HepG2 (cell line): ENCODE measurements around the gene ARHGAP33. TPM values are rescaled to one million over a fixed set of nuclear protein-coding genes. Genes with fewer than 3 reads are reported as not detected.
A peak's percentile ranks its signal among the peaks of the same experiment; 100 is the strongest.

Source experiments
- FOXM1 ChIP-seq: sonication (generic); formaldehyde crosslinking; IDR thresholded peaks from 2 replicates; pipeline ENCODE4 v1.5.0; 2020; ENCODE audit warnings: missing genetic modification reagents
- HMG20A ChIP-seq: IDR thresholded peaks from 2 replicates; pipeline ENCODE4 v1.6.1; 2016; ENCODE audit warnings: borderline replicate concordance
- HNF4A ChIP-seq: sonication (generic); formaldehyde crosslinking; IDR thresholded peaks from 2 replicates; pipeline ENCODE4 v1.4.0; 2020; ENCODE audit warnings: missing genetic modification reagents
- KLF12 ChIP-seq: sonication (generic); formaldehyde crosslinking; IDR thresholded peaks from 2 replicates; pipeline ENCODE4 v1.4.0; 2020; ENCODE audit warnings: missing genetic modification reagents, borderline replicate concordance
- MEF2D ChIP-seq: sonication (generic); formaldehyde crosslinking; IDR thresholded peaks from 2 replicates; pipeline ENCODE4 v1.5.1; 2020; ENCODE audit warnings: mild to moderate bottlenecking, missing genetic modification reagents
- MYC ChIP-seq: sonication (generic); formaldehyde crosslinking; IDR thresholded peaks from 2 replicates; pipeline ENCODE4 v1.9.0; 2021; ENCODE audit warnings: missing genetic modification reagents, borderline replicate concordance
- NCOA2 ChIP-seq: sonication (generic); formaldehyde crosslinking; IDR thresholded peaks from 2 replicates; pipeline ENCODE4 v1.8.0; 2022; ENCODE audit warnings: inconsistent platforms
- NR1H2 ChIP-seq: sonication (generic); formaldehyde crosslinking; IDR thresholded peaks from 2 replicates; pipeline ENCODE4 v1.8.1; 2022; ENCODE audit warnings: low read depth, missing genetic modification reagents, borderline replicate concordance
- RXRB ChIP-seq: IDR thresholded peaks from 2 replicates; pipeline ENCODE4 v1.6.1; 2016; ENCODE audit warnings: borderline replicate concordance, missing genetic modification reagents, missing compliant biosample characterization
- STAT5B ChIP-seq: sonication (generic); formaldehyde crosslinking; IDR thresholded peaks from 2 replicates; pipeline ENCODE4 v1.4.0; 2020; ENCODE audit warnings: missing genetic modification reagents
- YEATS4 ChIP-seq: sonication (generic); formaldehyde crosslinking; IDR thresholded peaks from 2 replicates; pipeline ENCODE4 v1.4.0; 2020; ENCODE audit warnings: missing genetic modification reagents, borderline replicate concordance
- ZNF224 ChIP-seq: sonication (generic); formaldehyde crosslinking; IDR thresholded peaks from 2 replicates; pipeline ENCODE4 v1.5.0; 2020; ENCODE audit warnings: mild to moderate bottlenecking, missing genetic modification reagents
- ZNF557 ChIP-seq: sonication (generic); formaldehyde crosslinking; IDR thresholded peaks from 2 replicates; pipeline ENCODE4 v1.4.0; 2020; ENCODE audit warnings: missing genetic modification reagents
- ZNF652 ChIP-seq: IDR thresholded peaks from 2 replicates; pipeline ENCODE4 v1.6.1; 2016; ENCODE audit warnings: low read depth, borderline replicate concordance
- ZZZ3 ChIP-seq: sonication (generic); formaldehyde crosslinking; IDR thresholded peaks from 2 replicates; pipeline ENCODE4 v1.4.0; 2020; ENCODE audit warnings: missing genetic modification reagents, mild to moderate bottlenecking, borderline replicate concordance
- polyA plus RNA-seq, 8 experiments: library from polyadenylated mRNA; depleted of rRNA in 3 of 8; stranded (reverse) in 7 of 8; unstranded in 1 of 8; fragments of >200 nt; fragmentation: Illumina TruSeq in 4 of 8; extraction: Trizol in 4 of 8; gene quantifications; 2 replicates each; pipeline versions ENCODE4 v1.2.1 to v1.2.3, GENCODE V29; 2011 to 2016; ENCODE audit warnings: low read depth in 4 of 8, missing spikeins in 1 of 8, mixed read lengths in 1 of 8; ENCODE audit not compliant: insufficient read depth in 1 of 8
- total RNA-seq, 5 experiments: library from RNA; depleted of rRNA; stranded (reverse); fragments of >200 nt; fragmentation: Illumina TruSeq; extraction: Trizol; gene quantifications; 2 replicates each; pipeline ENCODE4 v1.2.3, GENCODE V29; 2016; ENCODE audit warnings: low read depth in 1 of 5
- TF ChIP-seq, protein P1 (sequence below): IDR thresholded peaks from 2 replicates; pipeline ENCODE4 v1.6.1; 2016; ENCODE audit warnings: missing biosample characterization, missing genetic modification reagents, low read depth
- TF ChIP-seq, protein P2 (sequence below): sonication (generic); formaldehyde crosslinking; IDR thresholded peaks from 2 replicates; pipeline ENCODE4 v1.8.1; 2023; ENCODE audit warnings: mild to moderate bottlenecking, inconsistent platforms, moderate library complexity, missing genetic modification reagents, borderline replicate concordance
- TF ChIP-seq, protein P3 (sequence below): sonication (generic); formaldehyde crosslinking; IDR thresholded peaks from 2 replicates; pipeline ENCODE4 v1.9.0; 2021; ENCODE audit warnings: mild to moderate bottlenecking, missing genetic modification reagents
- TF ChIP-seq, protein P4 (sequence below): sonication (generic); formaldehyde crosslinking; IDR thresholded peaks from 2 replicates; pipeline ENCODE4 v1.5.1; 2020; ENCODE audit warnings: mild to moderate bottlenecking, missing genetic modification reagents, moderate library complexity
- TF ChIP-seq, protein P5 (sequence below): sonication (generic); formaldehyde crosslinking; IDR thresholded peaks from 2 replicates; pipeline ENCODE4 v1.4.0; 2020; ENCODE audit warnings: missing genetic modification reagents, borderline replicate concordance

The ARHGAP33 gene
- total and polyA plus RNA-seq, 2 of the 13 experiments (the other 11 are each of a cell fraction or from before 2014, with no cell fraction given), result 1.3 to 2.7 TPM

DNA sequence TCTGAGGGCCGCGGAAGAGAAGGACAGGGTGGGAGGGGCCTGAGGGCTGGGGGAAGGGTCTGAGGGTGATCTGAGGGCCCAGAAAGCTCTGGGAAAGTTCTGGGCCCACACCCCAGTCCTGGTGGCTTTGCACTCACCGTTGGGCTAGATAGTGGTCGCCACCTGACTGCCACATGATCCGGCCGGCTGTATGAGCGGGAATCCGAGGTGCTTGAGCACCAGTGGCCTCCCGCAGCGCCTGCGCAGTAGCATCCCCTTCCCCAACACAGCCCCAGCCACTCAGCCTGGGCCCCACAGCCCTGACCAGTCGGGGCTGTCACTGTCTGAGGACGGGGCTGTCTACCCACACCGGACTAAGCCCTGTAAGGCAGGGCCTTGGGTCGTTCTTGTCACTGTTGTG lies 22.3 kb downstream of the ARHGAP33 start (continued):
- TF ChIP-seq ZZZ3 (CRISPR knock-in tag) (no peak), ZNF557 (CRISPR knock-in tag) (no peak), MEF2D (0 out of 2 replicates have a peak, but pooled peaks have one; percentile 30), STAT5B (CRISPR knock-in tag) (no peak), NCOA2 (CRISPR knock-in tag) (peak; percentile 30; the same call in 1 of the 2 replicates), YEATS4 (CRISPR knock-in tag) (peak; percentile 26; the same call in 1 of the 2 replicates), ZNF652 (CRISPR knock-in tag) (no peak), HNF4A (CRISPR knock-in tag) (no peak), RXRB (CRISPR knock-in tag) (no peak), NR1H2 (CRISPR knock-in tag) (no peak), KLF12 (CRISPR knock-in tag) (no peak), FOXM1 (CRISPR knock-in tag) (no peak), MYC (CRISPR knock-in tag) (no peak), ZNF224 (CRISPR knock-in tag) (0 out of 2 replicates have a peak, but pooled peaks have one; percentile 55), HMG20A (CRISPR knock-in tag) (no peak)
- TF ChIP-seq, protein P1, sequence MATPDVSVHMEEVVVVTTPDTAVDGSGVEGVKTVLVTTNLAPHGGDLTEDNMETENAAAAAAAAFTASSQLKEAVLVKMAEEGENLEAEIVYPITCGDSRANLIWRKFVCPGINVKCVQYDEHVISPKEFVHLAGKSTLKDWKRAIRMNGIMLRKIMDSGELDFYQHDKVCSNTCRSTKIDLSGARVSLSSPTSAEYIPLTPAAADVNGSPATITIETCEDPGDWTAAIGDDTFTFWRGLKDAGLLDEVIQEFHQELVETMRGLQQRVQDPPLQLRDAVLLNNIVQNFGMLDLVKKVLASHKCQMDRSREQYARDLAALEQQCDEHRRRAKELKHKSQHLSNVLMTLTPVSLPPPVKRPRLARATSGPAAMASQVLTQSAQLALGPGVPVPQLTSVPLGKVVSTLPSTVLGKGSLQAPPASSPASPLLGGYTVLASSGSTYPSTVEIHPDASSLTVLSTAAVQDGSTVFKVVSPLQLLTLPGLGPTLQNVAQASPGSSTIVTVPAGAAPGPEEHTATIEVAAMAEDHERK (CRISPR knock-in tag), result no peak
- TF ChIP-seq, protein P2, sequence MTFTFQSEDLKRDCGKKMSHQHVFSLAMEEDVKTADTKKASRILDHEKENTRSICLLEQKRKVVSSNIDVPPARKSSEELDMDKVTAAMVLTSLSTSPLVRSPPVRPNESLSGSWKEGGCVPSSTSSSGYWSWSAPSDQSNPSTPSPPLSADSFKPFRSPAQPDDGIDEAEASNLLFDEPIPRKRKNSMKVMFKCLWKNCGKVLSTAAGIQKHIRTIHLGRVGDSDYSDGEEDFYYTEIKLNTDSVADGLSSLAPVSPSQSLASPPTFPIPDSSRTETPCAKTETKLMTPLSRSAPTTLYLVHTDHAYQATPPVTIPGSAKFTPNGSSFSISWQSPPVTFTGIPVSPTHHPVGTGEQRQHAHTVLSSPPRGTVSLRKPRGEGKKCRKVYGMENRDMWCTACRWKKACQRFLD (CRISPR knock-in tag), result no peak
- TF ChIP-seq, protein P3, sequence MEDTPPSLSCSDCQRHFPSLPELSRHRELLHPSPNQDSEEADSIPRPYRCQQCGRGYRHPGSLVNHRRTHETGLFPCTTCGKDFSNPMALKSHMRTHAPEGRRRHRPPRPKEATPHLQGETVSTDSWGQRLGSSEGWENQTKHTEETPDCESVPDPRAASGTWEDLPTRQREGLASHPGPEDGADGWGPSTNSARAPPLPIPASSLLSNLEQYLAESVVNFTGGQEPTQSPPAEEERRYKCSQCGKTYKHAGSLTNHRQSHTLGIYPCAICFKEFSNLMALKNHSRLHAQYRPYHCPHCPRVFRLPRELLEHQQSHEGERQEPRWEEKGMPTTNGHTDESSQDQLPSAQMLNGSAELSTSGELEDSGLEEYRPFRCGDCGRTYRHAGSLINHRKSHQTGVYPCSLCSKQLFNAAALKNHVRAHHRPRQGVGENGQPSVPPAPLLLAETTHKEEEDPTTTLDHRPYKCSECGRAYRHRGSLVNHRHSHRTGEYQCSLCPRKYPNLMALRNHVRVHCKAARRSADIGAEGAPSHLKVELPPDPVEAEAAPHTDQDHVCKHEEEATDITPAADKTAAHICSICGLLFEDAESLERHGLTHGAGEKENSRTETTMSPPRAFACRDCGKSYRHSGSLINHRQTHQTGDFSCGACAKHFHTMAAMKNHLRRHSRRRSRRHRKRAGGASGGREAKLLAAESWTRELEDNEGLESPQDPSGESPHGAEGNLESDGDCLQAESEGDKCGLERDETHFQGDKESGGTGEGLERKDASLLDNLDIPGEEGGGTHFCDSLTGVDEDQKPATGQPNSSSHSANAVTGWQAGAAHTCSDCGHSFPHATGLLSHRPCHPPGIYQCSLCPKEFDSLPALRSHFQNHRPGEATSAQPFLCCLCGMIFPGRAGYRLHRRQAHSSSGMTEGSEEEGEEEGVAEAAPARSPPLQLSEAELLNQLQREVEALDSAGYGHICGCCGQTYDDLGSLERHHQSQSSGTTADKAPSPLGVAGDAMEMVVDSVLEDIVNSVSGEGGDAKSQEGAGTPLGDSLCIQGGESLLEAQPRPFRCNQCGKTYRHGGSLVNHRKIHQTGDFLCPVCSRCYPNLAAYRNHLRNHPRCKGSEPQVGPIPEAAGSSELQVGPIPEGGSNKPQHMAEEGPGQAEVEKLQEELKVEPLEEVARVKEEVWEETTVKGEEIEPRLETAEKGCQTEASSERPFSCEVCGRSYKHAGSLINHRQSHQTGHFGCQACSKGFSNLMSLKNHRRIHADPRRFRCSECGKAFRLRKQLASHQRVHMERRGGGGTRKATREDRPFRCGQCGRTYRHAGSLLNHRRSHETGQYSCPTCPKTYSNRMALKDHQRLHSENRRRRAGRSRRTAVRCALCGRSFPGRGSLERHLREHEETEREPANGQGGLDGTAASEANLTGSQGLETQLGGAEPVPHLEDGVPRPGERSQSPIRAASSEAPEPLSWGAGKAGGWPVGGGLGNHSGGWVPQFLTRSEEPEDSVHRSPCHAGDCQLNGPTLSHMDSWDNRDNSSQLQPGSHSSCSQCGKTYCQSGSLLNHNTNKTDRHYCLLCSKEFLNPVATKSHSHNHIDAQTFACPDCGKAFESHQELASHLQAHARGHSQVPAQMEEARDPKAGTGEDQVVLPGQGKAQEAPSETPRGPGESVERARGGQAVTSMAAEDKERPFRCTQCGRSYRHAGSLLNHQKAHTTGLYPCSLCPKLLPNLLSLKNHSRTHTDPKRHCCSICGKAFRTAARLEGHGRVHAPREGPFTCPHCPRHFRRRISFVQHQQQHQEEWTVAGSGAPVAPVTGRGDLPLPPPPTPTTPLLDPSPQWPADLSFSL, result no peak
- TF ChIP-seq, protein P4, sequence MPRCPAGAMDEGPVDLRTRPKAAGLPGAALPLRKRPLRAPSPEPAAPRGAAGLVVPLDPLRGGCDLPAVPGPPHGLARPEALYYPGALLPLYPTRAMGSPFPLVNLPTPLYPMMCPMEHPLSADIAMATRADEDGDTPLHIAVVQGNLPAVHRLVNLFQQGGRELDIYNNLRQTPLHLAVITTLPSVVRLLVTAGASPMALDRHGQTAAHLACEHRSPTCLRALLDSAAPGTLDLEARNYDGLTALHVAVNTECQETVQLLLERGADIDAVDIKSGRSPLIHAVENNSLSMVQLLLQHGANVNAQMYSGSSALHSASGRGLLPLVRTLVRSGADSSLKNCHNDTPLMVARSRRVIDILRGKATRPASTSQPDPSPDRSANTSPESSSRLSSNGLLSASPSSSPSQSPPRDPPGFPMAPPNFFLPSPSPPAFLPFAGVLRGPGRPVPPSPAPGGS, result 0 out of 2 replicates have a peak, but pooled peaks have one; percentile 32
- TF ChIP-seq, protein P5, sequence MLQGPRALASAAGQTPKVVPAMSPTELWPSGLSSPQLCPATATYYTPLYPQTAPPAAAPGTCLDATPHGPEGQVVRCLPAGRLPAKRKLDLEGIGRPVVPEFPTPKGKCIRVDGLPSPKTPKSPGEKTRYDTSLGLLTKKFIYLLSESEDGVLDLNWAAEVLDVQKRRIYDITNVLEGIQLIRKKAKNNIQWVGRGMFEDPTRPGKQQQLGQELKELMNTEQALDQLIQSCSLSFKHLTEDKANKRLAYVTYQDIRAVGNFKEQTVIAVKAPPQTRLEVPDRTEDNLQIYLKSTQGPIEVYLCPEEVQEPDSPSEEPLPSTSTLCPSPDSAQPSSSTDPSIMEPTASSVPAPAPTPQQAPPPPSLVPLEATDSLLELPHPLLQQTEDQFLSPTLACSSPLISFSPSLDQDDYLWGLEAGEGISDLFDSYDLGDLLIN (CRISPR knock-in tag), result no peak
